Activated CD8-positive, alpha-beta memory T cell treated with anti-CD3 and anti-CD28 coated beads, Interleukin-2, amount 50 U/mL, for 1 hour (primary cell): ENCODE results near the gene ASTN2.

Source experiments
- DNase-seq: peaks from one replicate; pipeline ENCODE4 v3.0.0-alpha.2; 2020; ENCODE audit errors: extremely low read depth

ASTN2 gene

GRCh38 chr9:117169089-117169621 is 245.7 kb downstream of the ASTN2 start:
- DNase-seq = no peak

GRCh38 chr9:117164512-117164911 is 250.3 kb downstream of the ASTN2 start:
- no peak for DNase-seq

GRCh38 chr9:117160254-117160653 is 254.6 kb downstream of the ASTN2 start:
- no peak for DNase-seq

GRCh38 chr9:117156771-117157535 is 257.9 kb downstream of the ASTN2 start:
- DNase-seq = no peak

- no peak for DNase-seq
Observed at GRCh38 chr9:117156144-117156688, 258.6 kb downstream of the ASTN2 start.

- DNase-seq = no peak
Observed at GRCh38 chr9:117153021-117153420, 261.8 kb downstream of the ASTN2 start.

- DNase-seq = no peak
Observed at GRCh38 chr9:117151716-117152115, 263.1 kb downstream of the ASTN2 start.

GRCh38 chr9:117149996-117150395 is 264.9 kb downstream of the ASTN2 start:
- DNase-seq = no peak

GRCh38 chr9:117145811-117146490 is 268.9 kb downstream of the ASTN2 start:
- DNase-seq = no peak

- no peak for DNase-seq
Observed at GRCh38 chr9:117145081-117145480, 269.8 kb downstream of the ASTN2 start.

GRCh38 chr9:117138231-117138630 is 276.6 kb downstream of the ASTN2 start:
- no peak for DNase-seq

GRCh38 chr9:117136461-117136860 is 278.4 kb downstream of the ASTN2 start:
- no peak for DNase-seq

GRCh38 chr9:117135501-117136098 is 279.3 kb downstream of the ASTN2 start:
- no peak for DNase-seq

GRCh38 chr9:117134826-117135500 is 279.9 kb downstream of the ASTN2 start:
- no peak for DNase-seq

GRCh38 chr9:117126871-117127270 is 288.0 kb downstream of the ASTN2 start:
- DNase-seq = no peak

- DNase-seq = no peak
Observed at GRCh38 chr9:117125531-117125930, 289.3 kb downstream of the ASTN2 start.

GRCh38 chr9:117123729-117124128 is 291.1 kb downstream of the ASTN2 start:
- no peak for DNase-seq

- DNase-seq = no peak
Observed at GRCh38 chr9:117122953-117123352, 291.9 kb downstream of the ASTN2 start.

- no peak for DNase-seq
Observed at GRCh38 chr9:117122102-117122501, 292.8 kb downstream of the ASTN2 start.

GRCh38 chr9:117121316-117121715 is 293.5 kb downstream of the ASTN2 start:
- DNase-seq = no peak

- DNase-seq = no peak
Observed at GRCh38 chr9:117120061-117120460, 294.8 kb downstream of the ASTN2 start.

GRCh38 chr9:117116084-117116483 is 298.8 kb downstream of the ASTN2 start:
- DNase-seq = no peak
